ENCODE measurements around the gene ARHGEF12. TPM values are rescaled to one million over a fixed set of nuclear protein-coding genes. Genes with fewer than 3 reads are reported as not detected.

ARHGEF12 gene
- total RNA-seq, 4 donors from 2014 or later = 52.9 to 77.3 (median 61.4) TPM

- TF ChIP-seq POLR2A (IDR thresholded peaks at IDR 0.05) (no peak), CTCF (IDR thresholded peaks at IDR 0.05 in 4 of 5, conservative IDR thresholded peaks at IDR 0.05 in 1 of 5) (no peak)
Observed at GRCh38 chr11:120410622-120411380, 74.6 kb downstream of the ARHGEF12 start.

GRCh38 chr11:120413480-120413879 lies 77.3 kb downstream of the ARHGEF12 start:
- DNase-seq (no peak), ATAC-seq (no peak)
- Histone ChIP-seq H3K4me3 (no peak overlapping the region), H3K9me3 (no peaks in the 10 kb centered on the region), H3K4me1 (peaks cover 16 to 17% of the 10 kb centered on the region in 2 donors), H3K27me3 (no peaks in the 10 kb centered on the region), H3K27ac (peak overlapping the region in 2 of 4 donors; percentile 12 to 44), H3K36me3 (peaks cover 0 to 9% of the 10 kb centered on the region in 2 donors)
- TF ChIP-seq POLR2A (IDR thresholded peaks at IDR 0.05) (no peak), CTCF (IDR thresholded peaks at IDR 0.05 in 4 of 5, conservative IDR thresholded peaks at IDR 0.05 in 1 of 5) (no peak)
- intact Hi-C loops (cut with DNase I; ENCODE audit: low total_unique reads) = no loop called here
- in situ Hi-C loops (cut with MboI; ENCODE audit: low sequenced_read_pairs in 4 of 4) = no loop called here

More at GRCh38 chr11:120410622-120411380, 74.6 kb downstream of the ARHGEF12 start:
- H3K9me3 ChIP-seq = no peaks in the 10 kb centered on the region
- H3K36me3 ChIP-seq = peaks cover 0 to 15% of the 10 kb centered on the region in 2 donors
- no peaks in the 10 kb centered on the region for H3K27me3 ChIP-seq
- intact Hi-C loops (cut with DNase I; ENCODE audit: low total_unique reads) (no loop called here), in situ Hi-C loops (cut with MboI; ENCODE audit: low sequenced_read_pairs in 4 of 4) (no loop called here)
- no peak overlapping the region for H3K27ac ChIP-seq
- no peak overlapping the region for H3K4me3 ChIP-seq
- no peak for ATAC-seq
- H3K4me1 ChIP-seq = peaks cover 17 to 20% of the 10 kb centered on the region in 2 donors
- DNase-seq = no peak

GRCh38 chr11:120420572-120420971 lies 84.4 kb downstream of the ARHGEF12 start:
- Histone ChIP-seq H3K4me3 (no peak overlapping the region), H3K4me1 (no peaks in the 10 kb centered on the region), H3K27me3 (no peaks in the 10 kb centered on the region), H3K27ac (no peak overlapping the region), H3K36me3 (peaks cover 0 to 33% of the 10 kb centered on the region in 2 donors), H3K9me3 (no peaks in the 10 kb centered on the region)
- ATAC-seq (no peak), DNase-seq (no peak)
- TF ChIP-seq CTCF (IDR thresholded peaks at IDR 0.05 in 4 of 5, conservative IDR thresholded peaks at IDR 0.05 in 1 of 5) (no peak), POLR2A (IDR thresholded peaks at IDR 0.05) (no peak)
- in situ Hi-C loops (cut with MboI; ENCODE audit: low sequenced_read_pairs in 4 of 4) = no loop called here
- intact Hi-C loops (cut with DNase I; ENCODE audit: low total_unique reads) = no loop called here

- Histone ChIP-seq H3K36me3 (peaks cover 0 to 45% of the 10 kb centered on the region in 2 donors), H3K4me3 (no peak overlapping the region), H3K27me3 (no peaks in the 10 kb centered on the region), H3K9me3 (no peaks in the 10 kb centered on the region), H3K4me1 (no peaks in the 10 kb centered on the region), H3K27ac (no peak overlapping the region)
- intact Hi-C loops (cut with DNase I; ENCODE audit: low total_unique reads) = no loop called here
- no peak for ATAC-seq
- no peak for DNase-seq
- in situ Hi-C loops (cut with MboI; ENCODE audit: low sequenced_read_pairs in 4 of 4) = no loop called here
- no peak for TF ChIP-seq POLR2A (IDR thresholded peaks at IDR 0.05)
- TF ChIP-seq CTCF (IDR thresholded peaks at IDR 0.05 in 4 of 5, conservative IDR thresholded peaks at IDR 0.05 in 1 of 5) = no peak
Observed at GRCh38 chr11:120424185-120424969, 88.2 kb downstream of the ARHGEF12 start.
